ENCODE measurements around the gene COTL1. TPM values are rescaled to one million over a fixed set of nuclear protein-coding genes. Genes with fewer than 3 reads are reported as not detected.

The COTL1 gene
- total and polyA plus RNA-seq, 5 experiments from 2014 or later: 99.1 to 512 (median 341) TPM

DNA sequence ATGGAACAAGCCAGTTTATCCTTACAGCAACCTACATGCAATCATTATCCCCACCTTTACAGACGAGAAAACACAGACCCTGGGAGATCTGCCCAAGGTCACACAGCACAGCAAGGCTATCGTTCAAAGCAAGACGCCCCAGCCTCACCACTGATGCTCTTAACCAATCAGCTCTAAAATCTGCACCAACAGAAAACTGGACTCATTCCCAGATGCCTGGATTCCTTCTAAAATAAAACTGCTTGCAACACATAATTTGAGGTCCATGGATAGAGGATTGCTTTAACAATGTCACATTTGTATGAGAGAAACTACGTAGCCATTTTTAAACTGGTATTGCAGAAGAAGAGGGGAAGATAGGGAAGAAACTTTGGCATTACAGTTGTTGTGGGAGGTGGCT, 6.8 kb downstream of the COTL1 start:
- Mint-ChIP-seq H3K36me3 (peaks cover 0 to 45% (median 14%) of the 10 kb centered on the region in 3 donors), H3K9me3 (no peaks in the 10 kb centered on the region), H3K4me3 (peak overlapping the region in 8 of 10 donors; percentile 20 to 71 (median 44)), H3K27me3 (no peaks in the 10 kb centered on the region), H3K27ac (peak overlapping the region; percentile 85 to 99 (median 92)), H3K4me1 (peaks cover 66 to 99% (median 96%) of the 10 kb centered on the region in 4 donors)
- POLR2A ChIA-PET: interaction anchor here (1.0 to 9.8 kb wide), 3 partner anchors 11 to 64 kb away, joined by 3 to 141 read pairs (median 6); partner anchors contain the start of gene KLHL36
- DNase-seq (no peak), ATAC-seq (no peak)

DNA sequence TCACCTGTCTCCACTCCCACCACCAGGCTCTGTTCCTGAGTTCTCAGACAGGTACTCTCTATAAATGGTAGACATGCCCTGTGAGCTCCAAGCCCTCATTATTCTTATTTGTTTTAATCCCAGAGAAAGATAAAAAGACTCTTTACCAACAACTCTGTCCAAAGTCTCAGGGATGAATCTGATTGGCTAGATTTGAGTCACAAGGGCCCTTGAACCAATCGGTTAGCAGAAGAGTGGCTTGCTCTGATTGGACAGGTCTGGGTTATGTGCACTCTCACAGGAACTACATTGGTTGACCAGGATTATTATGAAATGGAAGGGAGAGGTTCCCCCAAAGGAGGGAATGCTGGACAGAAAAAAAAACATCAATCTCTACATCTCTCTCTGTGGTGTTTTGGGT, 7.5 kb downstream of the COTL1 start:
- H3K27ac Mint-ChIP-seq: peak overlapping the region; percentile 85 to 99 (median 92)
- POLR2A ChIA-PET: interaction anchor here (1.0 to 9.8 kb wide), 2 partner anchors 10 to 64 kb away, joined by 3 to 141 read pairs; no protein-coding TSS in a partner anchor

DNA sequence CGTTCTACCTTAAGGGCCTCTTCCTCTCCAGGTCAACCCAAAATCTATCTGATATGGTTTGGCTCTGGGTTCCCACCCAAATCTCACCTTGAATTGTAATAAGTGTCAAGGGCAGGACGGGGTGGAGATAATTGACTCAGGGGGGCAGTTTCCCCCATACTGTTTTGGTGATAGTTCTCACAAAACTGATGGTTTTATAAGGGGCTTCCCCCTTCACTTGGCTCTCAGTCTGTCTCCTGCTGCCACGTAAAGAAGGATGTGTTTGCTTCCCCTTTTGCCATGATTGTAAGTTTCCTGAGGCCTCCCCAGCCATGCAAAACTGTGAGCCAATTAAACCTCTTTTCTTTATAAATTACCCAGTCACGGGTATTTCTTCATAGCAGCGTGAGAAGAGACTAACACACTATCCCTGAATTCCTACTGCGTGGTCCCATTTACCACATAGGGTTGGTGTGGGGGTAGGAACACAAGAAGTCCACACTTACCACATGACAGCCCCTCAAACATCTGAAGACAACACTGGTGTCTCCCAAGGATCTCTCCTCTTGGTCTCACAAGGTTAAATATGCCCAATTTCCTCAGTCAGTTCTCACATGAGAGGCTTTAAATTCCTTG, 8.2 kb downstream of the COTL1 start:
- POLR2A ChIA-PET: interaction anchor here (1.6 to 9.8 kb wide), 4 partner anchors 7 to 12 kb away, joined by 5 to 141 read pairs (median 28); partner anchors contain the start of gene COTL1
- no peaks in the 10 kb centered on the region for H3K9me3 Mint-ChIP-seq
- H3K27me3 Mint-ChIP-seq: no peaks in the 10 kb centered on the region
- ATAC-seq (no peak), DNase-seq (no peak)
- H3K4me3 Mint-ChIP-seq: peak overlapping the region; percentile 25 to 76 (median 64)
- H3K4me1 Mint-ChIP-seq: peaks cover 58 to 99% (median 96%) of the 10 kb centered on the region in 4 donors
- H3K27ac Mint-ChIP-seq: peak overlapping the region; percentile 85 to 99 (median 92)
- peaks cover 0 to 40% (median 18%) of the 10 kb centered on the region in 3 donors for H3K36me3 Mint-ChIP-seq

More for the DNA sequence above, 7.5 kb downstream of the COTL1 start:
- Mint-ChIP-seq H3K4me3 (peak overlapping the region in 7 of 10 donors; percentile 20 to 71 (median 59)), H3K9me3 (no peaks in the 10 kb centered on the region), H3K36me3 (peaks cover 0 to 40% (median 16%) of the 10 kb centered on the region in 3 donors), H3K4me1 (peaks cover 61 to 99% (median 96%) of the 10 kb centered on the region in 4 donors), H3K27me3 (no peaks in the 10 kb centered on the region)
- no peak for ATAC-seq
- no peak for DNase-seq

DNA sequence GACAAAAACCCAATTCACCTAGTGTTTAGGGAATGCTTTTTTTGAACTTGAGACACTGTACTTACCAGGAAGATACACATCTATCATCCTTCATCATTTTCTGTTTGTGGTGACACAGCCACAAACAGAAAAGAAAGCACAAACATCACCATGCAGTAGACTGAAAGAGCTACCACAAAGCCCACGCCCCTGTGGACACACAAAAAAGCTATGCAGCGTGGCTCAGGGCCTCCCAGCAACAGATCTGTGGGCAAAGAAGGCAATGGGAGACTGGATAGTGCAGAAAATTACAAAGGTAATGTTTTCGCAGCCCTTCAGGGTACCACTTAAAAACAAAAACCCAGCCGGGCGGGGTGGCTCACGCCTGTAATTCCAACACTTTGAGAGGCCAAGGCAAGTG, 9.6 kb downstream of the COTL1 start:
- Mint-ChIP-seq H3K36me3 (peaks cover 0 to 31% (median 15%) of the 10 kb centered on the region in 3 donors), H3K4me3 (peak overlapping the region; percentile 60 to 88 (median 68)), H3K4me1 (peaks cover 50 to 95% (median 92%) of the 10 kb centered on the region in 4 donors), H3K9me3 (no peaks in the 10 kb centered on the region), H3K27me3 (no peaks in the 10 kb centered on the region), H3K27ac (peak overlapping the region; percentile 51 to 99 (median 92))
- DNase-seq (peak in 3 of 10 donors; percentile 34 to 51 (median 35)), ATAC-seq (peak; percentile 68 to 70)
- POLR2A ChIA-PET: interaction anchor here (1.0 to 4.4 kb wide), 8 partner anchors 8 to 97 kb away, joined by 3 to 33 read pairs (median 7); partner anchors contain the start of gene COTL1

DNA sequence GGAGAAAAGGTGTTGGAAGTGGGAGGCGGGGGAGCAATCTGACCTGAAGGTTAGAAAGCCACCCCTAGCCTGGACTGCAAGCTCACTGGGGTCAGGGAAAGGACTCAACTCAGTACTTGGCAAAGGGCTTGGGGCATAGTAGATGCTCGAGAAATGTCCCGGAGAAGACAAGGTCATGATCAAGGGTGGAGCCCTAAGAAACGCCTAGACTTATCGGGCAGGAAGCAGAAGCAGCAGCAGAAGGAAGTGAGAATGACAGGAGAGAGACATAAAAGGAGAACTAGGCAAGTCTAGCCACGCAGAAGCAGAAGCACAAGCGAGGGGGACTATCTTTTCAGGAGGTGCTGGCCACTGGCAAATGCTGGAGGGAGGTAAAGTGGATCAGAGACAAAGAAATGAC, 10.2 kb downstream of the COTL1 start:
- Mint-ChIP-seq H3K4me1 (peaks cover 51 to 96% (median 94%) of the 10 kb centered on the region in 4 donors), H3K9me3 (no peaks in the 10 kb centered on the region), H3K27ac (peak overlapping the region; percentile 51 to 99 (median 92)), H3K4me3 (peak overlapping the region; percentile 60 to 88 (median 68)), H3K36me3 (peaks cover 0 to 30% (median 14%) of the 10 kb centered on the region in 3 donors), H3K27me3 (no peaks in the 10 kb centered on the region)
- DNase-seq (peak in 3 of 10 donors; percentile 27 to 37 (median 33)), ATAC-seq (peak; percentile 59 to 71)
- POLR2A ChIA-PET: interaction anchor here (1.0 to 4.4 kb wide), 10 partner anchors 8 to 97 kb away, joined by 3 to 33 read pairs (median 7); partner anchors contain the start of gene COTL1

DNA sequence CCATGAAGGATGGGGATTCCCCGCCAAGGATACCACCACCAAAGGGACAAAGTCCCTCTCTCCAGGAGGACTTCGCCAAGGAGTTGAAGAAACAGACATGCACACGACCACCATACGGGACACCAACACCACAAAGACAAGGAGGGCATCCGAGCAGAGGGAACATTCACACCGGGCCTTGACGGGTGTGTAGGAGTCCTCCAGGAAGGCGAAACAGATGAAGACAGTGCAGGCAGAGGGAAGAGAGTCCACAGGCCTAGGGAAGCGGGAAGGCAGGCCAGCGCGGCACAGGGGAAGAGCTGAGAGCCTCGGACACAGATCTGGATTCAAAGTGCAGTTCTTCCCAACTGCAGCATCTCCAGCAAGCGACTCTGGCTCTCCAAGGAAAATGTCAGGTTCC, 10.8 kb downstream of the COTL1 start:
- H3K9me3 Mint-ChIP-seq: no peaks in the 10 kb centered on the region
- peaks cover 0 to 25% (median 14%) of the 10 kb centered on the region in 3 donors for H3K36me3 Mint-ChIP-seq
- DNase-seq (no peak), ATAC-seq (no peak)
- POLR2A ChIA-PET: interaction anchor here (1.2 to 4.4 kb wide), 9 partner anchors 10 to 96 kb away, joined by 3 to 33 read pairs (median 7); partner anchors contain the start of gene COTL1
- H3K27ac Mint-ChIP-seq: peak overlapping the region; percentile 85 to 99 (median 93)
- peak overlapping the region; percentile 60 to 88 (median 68) for H3K4me3 Mint-ChIP-seq
- H3K4me1 Mint-ChIP-seq: peaks cover 50 to 95% (median 93%) of the 10 kb centered on the region in 4 donors
- no peaks in the 10 kb centered on the region for H3K27me3 Mint-ChIP-seq

DNA sequence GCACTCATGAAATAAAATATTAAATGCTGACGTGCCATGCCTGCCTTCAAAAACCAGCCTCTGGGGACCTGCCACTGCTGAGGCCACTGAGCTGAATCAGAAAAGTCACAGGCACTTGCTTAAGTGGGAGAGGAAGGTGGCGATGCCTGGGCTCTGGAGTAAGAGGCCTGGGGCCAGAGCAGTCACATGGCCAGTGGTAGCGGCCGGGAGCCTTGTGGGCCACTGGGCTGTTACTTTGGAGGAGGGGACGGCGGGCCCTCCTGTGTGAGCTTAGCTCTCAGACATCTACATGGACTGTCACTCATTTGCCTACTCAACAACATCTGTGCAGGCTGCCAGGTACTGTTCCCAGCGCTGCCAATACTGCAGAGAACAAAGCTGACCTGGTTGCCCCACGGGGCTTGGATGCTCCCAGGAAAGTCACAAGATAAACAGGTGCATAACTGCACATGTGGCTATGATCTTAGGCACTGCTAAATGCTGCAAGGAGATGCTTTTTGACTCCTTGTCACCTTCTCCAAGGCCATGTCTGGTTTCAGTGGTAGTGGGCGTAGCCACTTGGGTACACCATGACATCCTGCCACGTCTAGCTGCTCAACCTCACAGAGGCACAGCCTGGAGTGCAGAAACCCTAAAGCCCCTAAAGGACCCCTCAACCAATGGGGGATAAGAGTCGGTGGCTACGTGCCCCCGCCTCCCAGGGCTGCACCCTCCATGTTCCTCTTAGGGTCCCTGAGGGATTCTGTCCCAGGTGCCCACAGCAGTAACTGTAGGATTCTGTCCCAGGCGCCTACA, 11.6 kb downstream of the COTL1 start:
- Mint-ChIP-seq H3K27me3 (no peaks in the 10 kb centered on the region), H3K4me1 (peaks cover 50 to 95% (median 93%) of the 10 kb centered on the region in 4 donors), H3K4me3 (peak overlapping the region; percentile 36 to 88 (median 68)), H3K9me3 (no peaks in the 10 kb centered on the region), H3K36me3 (peaks cover 0 to 18% (median 14%) of the 10 kb centered on the region in 3 donors), H3K27ac (peak overlapping the region; percentile 85 to 99 (median 93))
- ATAC-seq (peak; percentile 51 to 64), DNase-seq (peak in 2 of 10 donors; percentile 44 to 56)
- POLR2A ChIA-PET: interaction anchor here (0.5 to 4.4 kb wide), 9 partner anchors 9 to 91 kb away, joined by 3 to 33 read pairs (median 7); partner anchors contain the start of gene COTL1

DNA sequence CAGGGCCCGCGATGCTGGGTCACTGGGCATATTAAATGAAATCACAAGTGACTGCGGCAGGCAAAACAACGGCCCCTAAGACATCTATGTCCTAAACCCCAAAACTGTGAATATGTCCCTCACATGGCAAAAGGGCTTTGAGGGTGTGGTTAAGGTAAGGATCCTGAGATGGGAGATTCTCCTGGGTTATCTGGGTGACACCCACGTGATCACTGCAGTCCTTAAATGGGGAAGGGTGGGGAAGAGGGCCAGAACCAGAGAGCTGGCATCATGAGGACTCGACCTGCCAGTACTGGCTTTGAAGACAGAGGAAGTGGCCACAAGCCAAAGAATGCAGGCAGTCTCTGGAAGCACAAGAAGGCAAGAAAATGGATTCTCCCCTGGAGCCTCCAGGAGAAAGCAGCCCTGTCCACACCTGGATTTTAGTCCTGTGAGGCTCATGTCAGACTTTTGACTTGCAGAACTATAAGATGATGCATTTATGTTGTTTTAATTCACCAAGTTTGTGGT, 12.5 kb downstream of the COTL1 start:
- DNase-seq (no peak), ATAC-seq (no peak)
- Mint-ChIP-seq H3K4me3 (peak overlapping the region in 7 of 10 donors; percentile 22 to 88 (median 58)), H3K9me3 (no peaks in the 10 kb centered on the region), H3K27me3 (no peaks in the 10 kb centered on the region), H3K27ac (peak overlapping the region in 9 of 10 donors; percentile 69 to 99 (median 90)), H3K36me3 (peaks cover 0 to 12% (median 10%) of the 10 kb centered on the region in 3 donors), H3K4me1 (peaks cover 51 to 95% (median 93%) of the 10 kb centered on the region in 4 donors)
- POLR2A ChIA-PET: interaction anchor here (1.7 to 4.4 kb wide), 2 partner anchors 11 to 56 kb away, joined by 7 to 33 read pairs; partner anchors contain the start of gene COTL1

DNA sequence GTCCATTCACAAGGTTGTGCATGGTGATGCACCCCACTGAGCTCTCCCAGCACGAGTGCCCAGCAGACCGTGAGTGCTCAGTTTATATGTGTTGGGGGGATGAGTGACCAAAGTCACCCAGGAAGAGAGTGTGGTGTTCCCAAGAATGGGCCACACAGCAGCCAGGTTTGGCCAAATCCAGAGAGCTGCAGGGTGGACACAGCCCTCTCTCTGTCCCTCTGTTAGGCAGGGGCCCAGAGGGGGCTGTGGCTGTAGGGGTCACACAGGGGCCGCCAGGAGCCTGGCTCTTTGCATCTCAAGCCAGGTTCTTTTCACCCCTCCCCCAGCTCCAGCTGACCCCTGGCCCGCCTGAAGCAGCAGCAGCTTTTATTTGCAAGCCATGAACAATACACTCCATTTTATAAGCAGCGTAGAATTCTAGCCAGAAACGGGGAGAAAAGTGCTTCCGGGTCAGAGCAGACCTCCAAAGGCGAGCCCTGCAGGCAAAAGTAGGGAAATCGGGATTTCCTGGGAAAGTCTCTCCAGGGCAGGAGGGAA, 13.3 kb downstream of the COTL1 start:
- H3K4me3 Mint-ChIP-seq: peak overlapping the region in 7 of 10 donors; percentile 23 to 70 (median 52)
- POLR2A ChIA-PET: interaction anchor here (9.6 kb wide), 1 partner anchor 10 kb away, joined by 141 read pairs; the partner anchor contains the start of gene COTL1
- no peaks in the 10 kb centered on the region for H3K27me3 Mint-ChIP-seq
- H3K27ac Mint-ChIP-seq: peak overlapping the region in 9 of 10 donors; percentile 74 to 93 (median 88)
- H3K4me1 Mint-ChIP-seq: peaks cover 50 to 95% (median 93%) of the 10 kb centered on the region in 4 donors
- ATAC-seq: no peak
- DNase-seq: no peak
- H3K9me3 Mint-ChIP-seq: no peaks in the 10 kb centered on the region
- H3K36me3 Mint-ChIP-seq: peaks cover 0 to 12% (median 6%) of the 10 kb centered on the region in 3 donors

DNA sequence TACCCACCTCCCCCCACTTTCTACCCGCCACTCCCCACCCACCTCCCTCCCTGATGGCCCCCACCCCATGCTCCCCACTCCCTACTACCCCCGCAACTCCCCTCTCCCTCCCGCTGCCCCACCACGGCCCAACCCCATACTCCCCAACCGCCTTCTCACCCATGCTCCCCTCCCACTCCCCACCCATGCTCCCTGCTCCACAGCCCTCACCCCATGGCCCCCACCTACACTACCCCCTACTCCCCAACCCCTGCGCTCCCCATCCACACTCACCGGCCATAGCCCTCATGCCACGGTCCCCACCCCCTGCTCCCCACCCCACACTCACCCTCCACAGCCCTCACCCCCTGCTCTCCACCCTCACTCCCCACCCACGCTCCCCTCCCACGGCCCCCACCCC, 13.9 kb downstream of the COTL1 start:
- H3K4me1 Mint-ChIP-seq: peaks cover 49 to 95% (median 92%) of the 10 kb centered on the region in 4 donors
- peak overlapping the region in 8 of 10 donors; percentile 53 to 95 (median 90) for H3K27ac Mint-ChIP-seq
- no peaks in the 10 kb centered on the region for H3K9me3 Mint-ChIP-seq
- H3K27me3 Mint-ChIP-seq: no peaks in the 10 kb centered on the region
- ATAC-seq: no peak
- no peak for DNase-seq
- peak overlapping the region in 4 of 10 donors; percentile 22 to 62 (median 53) for H3K4me3 Mint-ChIP-seq
- H3K36me3 Mint-ChIP-seq: peaks cover 0 to 11% (median 6%) of the 10 kb centered on the region in 3 donors
- POLR2A ChIA-PET: interaction anchor here (9.6 kb wide), 1 partner anchor 10 kb away, joined by 141 read pairs; the partner anchor contains the start of gene COTL1

DNA sequence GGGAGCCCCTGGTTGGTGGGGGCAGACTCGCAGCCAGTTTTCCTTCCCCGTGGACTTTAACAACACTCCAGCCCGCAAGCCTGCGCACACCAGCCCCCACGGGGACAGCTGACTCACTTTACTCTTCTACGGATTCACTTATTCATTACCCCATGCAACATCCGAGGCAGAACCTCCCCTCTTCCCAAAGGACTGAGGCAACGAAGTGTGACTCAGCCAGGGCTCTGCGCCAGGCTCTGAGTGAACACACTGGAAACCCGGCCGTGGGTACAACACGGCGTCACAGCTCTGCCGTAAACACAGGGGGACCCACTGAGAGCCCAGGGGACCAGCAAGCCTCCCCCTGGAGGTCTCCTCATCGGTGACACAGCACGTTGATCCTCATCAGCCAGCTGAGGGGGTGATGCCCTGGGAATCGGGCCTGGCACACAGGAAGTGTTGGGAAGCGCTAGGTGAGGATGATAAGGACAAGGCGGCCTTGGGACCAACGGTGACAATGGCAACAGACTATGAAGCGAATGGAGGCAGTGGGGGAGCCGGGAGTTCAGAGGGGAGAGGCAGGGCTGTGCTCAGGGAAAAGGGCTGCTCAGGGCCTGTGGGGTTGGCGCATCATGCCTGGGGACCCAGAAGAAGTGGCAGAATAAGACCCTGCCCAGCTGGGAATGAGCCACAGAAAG, 14.6 kb downstream of the COTL1 start:
- Mint-ChIP-seq H3K4me3 (peak overlapping the region; percentile 33 to 73 (median 64)), H3K27ac (peak overlapping the region; percentile 55 to 99 (median 91)), H3K36me3 (peaks cover 0 to 7% (median 6%) of the 10 kb centered on the region in 3 donors), H3K4me1 (peaks cover 47 to 92% (median 88%) of the 10 kb centered on the region in 4 donors), H3K27me3 (no peaks in the 10 kb centered on the region), H3K9me3 (no peaks in the 10 kb centered on the region)
- DNase-seq (no peak), ATAC-seq (no peak)
- POLR2A ChIA-PET: interaction anchor here (0.7 to 9.6 kb wide), 4 partner anchors 11 to 88 kb away, joined by 3 to 141 read pairs (median 55); partner anchors contain the start of gene COTL1
